PFSK-1 (cell line): Measurements from ENCODE around the gene ELAVL4.

Experiments used
- POLR2AphosphoS5 ChIP-seq: IDR thresholded peaks from 2 replicates; pipeline ENCODE4 v1.6.1; 2012; ENCODE audit warnings: low read depth, mild to moderate bottlenecking, control low read depth, low read length, moderate library complexity
- REST ChIP-seq, 2 experiments: IDR thresholded peaks; 2 replicates each; pipeline versions ENCODE4 v1.6.1 to v1.8.0; 2011 to 2012; ENCODE audit warnings: low read depth in 2 of 2, low read length in 2 of 2, control low read depth in 1 of 2, inconsistent platforms in 1 of 2, mild to moderate bottlenecking in 1 of 2, moderate library complexity in 1 of 2; ENCODE audit not compliant: insufficient read depth in 1 of 2
- SIN3A ChIP-seq: IDR thresholded peaks from 2 replicates; pipeline ENCODE4 v1.6.1; 2012; ENCODE audit warnings: mild to moderate bottlenecking, low read length, moderate library complexity, borderline replicate concordance; ENCODE audit not compliant: insufficient read depth
- TAF1 ChIP-seq: IDR thresholded peaks from 2 replicates; pipeline ENCODE4 v1.6.1; 2012; ENCODE audit warnings: low read length, control low read depth, borderline replicate concordance; ENCODE audit not compliant: insufficient read depth

DNA sequence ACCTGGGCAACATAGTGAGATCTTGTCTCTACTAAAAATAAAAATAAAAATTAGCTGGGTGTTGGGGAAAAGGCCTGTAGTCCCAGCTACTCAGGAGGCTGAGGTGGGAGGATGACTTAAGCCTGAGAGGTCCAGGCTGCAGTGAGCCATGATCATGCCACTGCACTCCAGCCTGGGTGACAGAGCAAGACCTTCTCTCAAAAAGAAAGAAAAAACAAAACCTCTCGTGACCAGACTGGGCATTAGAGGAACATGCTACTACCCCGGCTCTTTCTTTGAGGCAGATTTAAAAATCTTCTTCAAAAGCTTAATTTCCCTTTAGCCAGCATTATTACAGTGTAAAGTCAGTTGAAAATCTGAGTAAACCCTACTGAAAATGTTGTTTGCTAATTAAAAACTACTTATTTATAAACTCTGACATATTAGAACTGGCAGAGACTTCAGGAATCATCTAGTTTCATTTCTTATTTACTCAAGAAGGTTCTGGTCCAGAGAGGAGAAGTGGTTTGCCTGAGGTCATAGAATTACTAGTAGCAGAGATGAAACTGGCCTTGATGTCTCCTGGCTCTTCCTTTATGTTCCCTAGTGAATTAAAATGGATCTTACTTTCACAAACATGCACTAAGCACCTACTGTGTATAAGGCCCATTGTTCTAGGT is 11.6 kb upstream of the ELAVL4 start:
- TF ChIP-seq REST (IDR thresholded peaks at IDR 0.05; ENCODE audit: insufficient read depth in 1 of 2, low read depth in 2 of 2, low read length in 2 of 2) = no peak
- no peak for TF ChIP-seq TAF1
- TF ChIP-seq POLR2AphosphoS5 = no peak
- no peak for TF ChIP-seq SIN3A
